Measurements from ENCODE around the gene MPV17. TPM values are rescaled to one million over a fixed set of nuclear protein-coding genes. Genes with fewer than 3 reads are reported as not detected.

MPV17 gene
- total RNA-seq, 1 experiment from 2014 or later: 77.4 TPM

DNA sequence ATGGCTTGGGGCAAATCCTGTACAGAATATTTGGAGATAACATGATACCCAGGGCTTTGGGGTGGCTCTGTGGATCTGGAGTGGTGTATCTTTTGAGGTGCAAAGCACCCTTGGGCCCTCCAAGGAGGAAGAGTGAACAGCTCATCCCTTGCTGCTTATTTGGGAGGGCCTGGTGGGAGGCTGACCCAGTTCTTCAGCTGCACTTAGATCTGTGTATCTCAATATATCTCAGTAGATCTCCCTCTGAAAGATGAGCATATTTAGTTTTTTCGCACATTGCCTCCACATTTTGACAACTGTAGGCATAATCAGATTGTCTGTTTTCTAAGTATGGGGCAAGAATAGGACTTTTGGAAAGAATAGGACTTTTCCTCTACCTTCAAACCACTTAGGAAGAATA lies 37.9 kb downstream of the MPV17 start:
- no peak for DNase-seq
- TF ChIP-seq, protein P1, sequence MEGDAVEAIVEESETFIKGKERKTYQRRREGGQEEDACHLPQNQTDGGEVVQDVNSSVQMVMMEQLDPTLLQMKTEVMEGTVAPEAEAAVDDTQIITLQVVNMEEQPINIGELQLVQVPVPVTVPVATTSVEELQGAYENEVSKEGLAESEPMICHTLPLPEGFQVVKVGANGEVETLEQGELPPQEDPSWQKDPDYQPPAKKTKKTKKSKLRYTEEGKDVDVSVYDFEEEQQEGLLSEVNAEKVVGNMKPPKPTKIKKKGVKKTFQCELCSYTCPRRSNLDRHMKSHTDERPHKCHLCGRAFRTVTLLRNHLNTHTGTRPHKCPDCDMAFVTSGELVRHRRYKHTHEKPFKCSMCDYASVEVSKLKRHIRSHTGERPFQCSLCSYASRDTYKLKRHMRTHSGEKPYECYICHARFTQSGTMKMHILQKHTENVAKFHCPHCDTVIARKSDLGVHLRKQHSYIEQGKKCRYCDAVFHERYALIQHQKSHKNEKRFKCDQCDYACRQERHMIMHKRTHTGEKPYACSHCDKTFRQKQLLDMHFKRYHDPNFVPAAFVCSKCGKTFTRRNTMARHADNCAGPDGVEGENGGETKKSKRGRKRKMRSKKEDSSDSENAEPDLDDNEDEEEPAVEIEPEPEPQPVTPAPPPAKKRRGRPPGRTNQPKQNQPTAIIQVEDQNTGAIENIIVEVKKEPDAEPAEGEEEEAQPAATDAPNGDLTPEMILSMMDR (IDR thresholded peaks at IDR 0.05; ENCODE audit: unreplicated experiment): no peak
- H3K27ac Mint-ChIP-seq (ENCODE audit: unreplicated experiment): no peak overlapping the region
- CTCF ChIA-PET: no interaction called here
- no peaks in the 10 kb centered on the region for H3K9me3 Mint-ChIP-seq (ENCODE audit: low read depth, unreplicated experiment)
- no peak overlapping the region for H3K4me3 Mint-ChIP-seq (ENCODE audit: low read depth, unreplicated experiment)
- BruUV-seq (replicated peaks): no TSS peak
- H3K27me3 Mint-ChIP-seq (ENCODE audit: unreplicated experiment): peaks cover 81% of the 10 kb centered on the region
- H3K4me1 Mint-ChIP-seq (ENCODE audit: low read depth, unreplicated experiment): peaks cover 20% of the 10 kb centered on the region
- intact Hi-C loops (cut with micrococcal nuclease; ENCODE audit: unreplicated experiment): no loop called here
- H3K36me3 Mint-ChIP-seq (ENCODE audit: insufficient read depth, unreplicated experiment): no peaks in the 10 kb centered on the region

GRCh38 chr2:27282892-27283291 lies 40.0 kb downstream of the MPV17 start:
- no peaks in the 10 kb centered on the region for H3K36me3 Mint-ChIP-seq (ENCODE audit: insufficient read depth, unreplicated experiment)
- H3K27me3 Mint-ChIP-seq (ENCODE audit: unreplicated experiment): peaks cover 82% of the 10 kb centered on the region
- no peak overlapping the region for H3K27ac Mint-ChIP-seq (ENCODE audit: unreplicated experiment)
- H3K4me3 Mint-ChIP-seq (ENCODE audit: low read depth, unreplicated experiment): no peak overlapping the region
- DNase-seq: no peak
- TF ChIP-seq, protein P1 (IDR thresholded peaks at IDR 0.05; ENCODE audit: unreplicated experiment): no peak
- no peaks in the 10 kb centered on the region for H3K9me3 Mint-ChIP-seq (ENCODE audit: low read depth, unreplicated experiment)
- CTCF ChIA-PET: interaction anchor here (0.5 to 5.6 kb wide), 5 partner anchors 10 to 133 kb away, joined by 3 to 29 read pairs (median 4); no protein-coding TSS in a partner anchor
- intact Hi-C loops (cut with micrococcal nuclease; ENCODE audit: unreplicated experiment): no loop called here
- no TSS peak for BruUV-seq (replicated peaks)
- H3K4me1 Mint-ChIP-seq (ENCODE audit: low read depth, unreplicated experiment): peaks cover 27% of the 10 kb centered on the region

DNA sequence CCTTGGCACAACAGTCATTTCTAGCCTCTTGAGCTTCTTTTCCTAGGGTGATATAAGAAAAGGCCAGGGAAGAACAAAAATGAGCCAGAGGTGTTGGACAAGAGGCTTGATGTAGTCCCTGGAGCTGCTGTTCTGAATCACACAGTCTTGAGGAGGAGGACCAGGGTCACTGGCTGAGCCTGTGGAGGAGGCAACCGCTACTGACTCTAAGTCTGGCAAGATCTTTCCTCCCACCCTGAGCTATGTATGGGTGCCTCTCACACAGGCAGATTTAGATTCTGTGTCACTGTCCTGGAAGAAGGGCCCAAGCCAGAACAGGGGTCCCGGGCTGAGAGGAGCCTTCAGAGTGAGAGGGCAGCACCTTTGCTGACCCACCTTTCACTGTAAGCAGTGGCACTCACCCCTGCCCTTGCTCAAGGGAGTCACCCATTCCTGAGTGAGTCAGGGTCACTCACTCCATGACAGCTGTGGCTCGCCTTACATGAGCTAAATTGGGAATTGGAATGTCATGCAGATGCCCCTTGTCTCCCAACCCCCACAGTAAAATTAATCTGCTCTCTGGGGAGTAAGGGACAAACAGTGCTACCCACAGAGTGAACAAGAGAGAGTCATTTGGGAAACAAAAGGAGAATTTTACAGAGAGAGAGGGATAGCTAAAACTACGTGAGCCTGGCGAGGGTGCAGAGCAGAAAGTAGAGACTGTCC lies 40.9 kb downstream of the MPV17 start, which contains the start of gene TRIM54:
TSS of gene TRIM54 (plus strand) at position 575 of the 705 bp plus-strand sequence. CDS start 303 bp downstream, outside the sequence.
- no peaks in the 10 kb centered on the region for H3K36me3 Mint-ChIP-seq (ENCODE audit: insufficient read depth, unreplicated experiment)
- H3K27me3 Mint-ChIP-seq (ENCODE audit: unreplicated experiment): peaks cover 82% of the 10 kb centered on the region
- peaks cover 27% of the 10 kb centered on the region for H3K4me1 Mint-ChIP-seq (ENCODE audit: low read depth, unreplicated experiment)
- intact Hi-C loops (cut with micrococcal nuclease; ENCODE audit: unreplicated experiment): no loop called here
- no peak within 1 kb of the TSS for H3K27ac Mint-ChIP-seq (ENCODE audit: unreplicated experiment)
- CTCF ChIA-PET: interaction anchor here (1.0 to 5.6 kb wide), 3 partner anchors 11 to 21 kb away, joined by 3 to 29 read pairs (median 4); no protein-coding TSS in a partner anchor
- TF ChIP-seq, protein P1 (IDR thresholded peaks at IDR 0.05; ENCODE audit: unreplicated experiment): no peak
- H3K9me3 Mint-ChIP-seq (ENCODE audit: low read depth, unreplicated experiment): no peaks in the 10 kb centered on the region
- no peak for DNase-seq
- BruUV-seq (replicated peaks): no TSS peak
- no peak within 1 kb of the TSS for H3K4me3 Mint-ChIP-seq (ENCODE audit: low read depth, unreplicated experiment)

GRCh38 chr2:27281442-27281841 lies 41.5 kb downstream of the MPV17 start:
- peaks cover 27% of the 10 kb centered on the region for H3K4me1 Mint-ChIP-seq (ENCODE audit: low read depth, unreplicated experiment)
- no TSS peak for BruUV-seq (replicated peaks)
- TF ChIP-seq, protein P1 (IDR thresholded peaks at IDR 0.05; ENCODE audit: unreplicated experiment): no peak

More at GRCh38 chr2:27281442-27281841, 41.5 kb downstream of the MPV17 start:
- no peak overlapping the region for H3K27ac Mint-ChIP-seq (ENCODE audit: unreplicated experiment)
- CTCF ChIA-PET: interaction anchor here (1.0 to 5.6 kb wide), 4 partner anchors 11 to 182 kb away, joined by 3 to 29 read pairs (median 8); no protein-coding TSS in a partner anchor
- DNase-seq: no peak
- intact Hi-C loops (cut with micrococcal nuclease; ENCODE audit: unreplicated experiment): no loop called here
- H3K9me3 Mint-ChIP-seq (ENCODE audit: low read depth, unreplicated experiment): no peaks in the 10 kb centered on the region
- no peak overlapping the region for H3K4me3 Mint-ChIP-seq (ENCODE audit: low read depth, unreplicated experiment)
- H3K36me3 Mint-ChIP-seq (ENCODE audit: insufficient read depth, unreplicated experiment): no peaks in the 10 kb centered on the region
- peaks cover 82% of the 10 kb centered on the region for H3K27me3 Mint-ChIP-seq (ENCODE audit: unreplicated experiment)

Measured in Calu3 (cell line).